Stimulated activated naive CD4-positive, alpha-beta T cell treated with Interleukin-2 at 50 U/mL for 16 hours (primary cell): ENCODE measurements around the gene ZNF121.

ENCODE experiments used
- DNase-seq: peaks from one replicate; lab custom pipeline; 2025; lab: John Stamatoyannopoulos, UW

ZNF121 gene

DNA sequence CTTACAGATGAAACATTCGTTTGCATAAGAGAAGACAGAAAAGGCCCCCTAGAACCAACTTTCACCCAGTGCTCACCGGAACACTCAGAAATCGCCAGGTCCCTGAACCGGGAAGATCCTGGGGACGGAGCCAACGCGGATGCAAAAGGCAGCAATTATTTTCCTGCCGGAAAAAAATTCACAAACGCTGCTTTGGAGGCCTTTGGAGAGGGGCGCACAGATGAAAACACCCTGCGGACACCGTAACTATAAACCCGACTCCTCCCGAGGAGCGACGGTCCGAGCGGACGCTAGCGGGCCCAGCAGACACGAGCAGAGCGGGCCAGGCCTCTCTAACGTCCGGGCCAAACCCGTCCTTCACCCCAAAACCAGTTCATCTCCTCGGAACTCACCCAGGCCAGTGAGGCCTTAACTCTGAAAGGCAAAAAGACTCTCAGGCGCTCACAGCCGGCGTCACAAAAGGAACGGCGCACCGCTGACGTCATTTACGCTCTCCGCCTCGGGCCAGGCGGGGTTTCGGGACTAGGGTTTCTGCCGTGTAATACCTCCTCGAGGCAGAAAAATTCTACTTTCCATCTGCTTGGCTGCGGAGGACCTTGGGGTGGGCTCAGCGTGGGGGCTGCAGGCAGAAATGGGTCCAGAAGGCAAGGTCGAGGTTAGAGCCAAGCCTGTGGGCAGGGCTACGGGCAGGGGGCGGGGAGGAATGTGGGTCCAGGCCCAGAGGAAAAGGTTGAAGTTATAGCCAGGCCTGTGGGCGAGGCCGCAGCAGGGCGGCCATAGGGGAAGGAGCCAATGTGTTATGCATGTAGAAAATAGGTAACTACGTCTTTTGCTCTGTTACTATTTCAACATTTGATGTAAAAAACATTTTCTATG is 45.9 kb downstream of the ZNF121 start, which contains the start of gene ZNF426:
Gene ZNF426 (minus strand): TSS at position 463 of the 876 bp plus-strand sequence. CDS start 2,413 bp downstream, outside the sequence.
- DNase-seq = peak; percentile 82

DNA sequence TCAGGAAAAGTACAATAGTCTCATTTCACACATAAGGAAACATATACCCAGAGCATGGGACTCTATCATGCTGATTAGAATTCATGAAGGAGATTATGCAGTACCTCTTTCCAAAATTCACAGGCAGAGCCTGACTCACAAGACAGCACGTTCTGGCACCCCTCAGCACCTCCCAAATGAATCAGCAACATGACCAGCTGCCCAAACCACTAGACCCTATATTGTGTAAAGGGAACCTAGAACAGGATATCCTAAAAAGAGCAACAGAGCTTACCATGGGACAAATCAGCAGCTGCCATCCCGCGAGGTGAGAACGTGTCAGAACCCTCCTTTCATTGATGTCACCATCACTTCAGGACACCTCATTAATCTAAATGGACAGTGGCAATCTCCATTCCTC is 48.4 kb downstream of the ZNF121 start:
- DNase-seq = no peak

DNA sequence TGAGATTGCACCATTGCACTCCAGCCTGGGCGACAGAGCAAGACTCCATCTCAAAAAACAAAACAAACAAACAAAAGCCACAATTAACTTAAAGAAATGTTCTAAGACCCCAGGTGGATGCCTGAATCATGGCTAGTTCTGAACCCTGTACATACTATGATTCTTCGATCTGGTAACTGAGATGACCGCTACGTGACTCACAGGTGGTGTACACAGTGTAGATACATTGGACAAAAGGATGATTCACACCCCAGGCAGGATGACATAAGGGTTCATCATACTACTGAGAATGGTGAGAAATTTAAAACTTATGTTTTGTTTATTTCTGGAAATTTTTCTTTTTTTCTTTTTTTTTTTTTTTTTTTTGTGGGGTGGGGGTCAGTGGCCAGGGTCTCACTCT is 52.4 kb downstream of the ZNF121 start:
- DNase-seq = no peak

DNA sequence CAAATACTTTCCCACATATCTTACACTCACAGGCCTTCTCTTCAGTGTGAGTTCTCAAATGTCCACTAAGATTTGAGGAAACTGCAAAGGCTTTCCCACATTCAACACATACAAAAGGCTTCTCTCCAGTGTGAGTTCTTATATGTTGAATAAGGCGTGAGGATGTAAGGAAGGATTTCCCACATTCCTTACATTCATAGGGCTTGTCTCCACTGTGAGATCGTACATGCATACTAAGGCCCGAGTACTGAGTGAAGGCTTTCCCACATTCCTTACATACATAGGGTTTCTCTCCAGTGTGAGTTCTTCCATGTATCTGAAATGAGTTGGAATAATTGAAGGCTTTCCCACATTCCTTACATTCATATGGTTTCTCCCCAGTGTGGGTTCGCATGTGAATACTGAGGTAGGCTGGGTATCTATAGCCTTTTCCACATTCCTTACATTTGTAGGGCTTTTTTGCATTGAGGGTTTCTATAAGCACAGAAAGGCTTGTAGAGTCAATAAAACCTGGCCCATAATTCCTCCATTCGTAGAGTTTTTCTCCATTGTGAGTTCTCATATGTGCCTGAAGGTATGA is 55.5 kb downstream of the ZNF121 start:
- no peak for DNase-seq

DNA sequence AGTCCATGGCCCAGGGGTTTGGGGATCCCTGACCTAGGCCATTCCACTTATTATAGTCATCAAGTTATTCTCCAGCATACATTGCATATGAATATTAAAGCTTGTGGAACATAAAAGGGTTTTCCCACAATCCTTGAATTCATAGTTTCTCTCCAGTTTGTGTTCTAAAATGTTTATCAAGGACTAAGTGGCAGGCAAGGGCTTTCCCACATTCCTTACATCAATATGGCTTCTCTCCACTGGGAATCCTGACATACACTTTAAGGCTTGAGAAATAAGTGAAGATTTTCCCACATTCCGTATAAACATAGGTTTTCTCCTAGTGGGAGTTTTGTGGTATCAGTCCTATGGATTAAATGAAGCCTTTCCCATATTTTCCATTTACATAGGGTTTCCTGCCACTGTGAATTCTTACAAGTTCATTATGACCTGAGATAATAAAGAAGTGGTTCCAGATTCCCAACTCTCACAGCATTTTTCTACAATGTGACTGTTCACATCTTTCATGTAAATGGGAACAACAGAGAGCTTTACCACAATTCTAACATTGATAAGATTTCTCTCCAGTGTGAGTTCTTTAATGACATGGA is 60.3 kb downstream of the ZNF121 start:
- no peak for DNase-seq
